Measurements from ENCODE around the gene SLC39A13.

GRCh38 chr11:47359586-47359985 is 48.8 kb upstream of the SLC39A13 start:
- TF ChIP-seq, protein P1, sequence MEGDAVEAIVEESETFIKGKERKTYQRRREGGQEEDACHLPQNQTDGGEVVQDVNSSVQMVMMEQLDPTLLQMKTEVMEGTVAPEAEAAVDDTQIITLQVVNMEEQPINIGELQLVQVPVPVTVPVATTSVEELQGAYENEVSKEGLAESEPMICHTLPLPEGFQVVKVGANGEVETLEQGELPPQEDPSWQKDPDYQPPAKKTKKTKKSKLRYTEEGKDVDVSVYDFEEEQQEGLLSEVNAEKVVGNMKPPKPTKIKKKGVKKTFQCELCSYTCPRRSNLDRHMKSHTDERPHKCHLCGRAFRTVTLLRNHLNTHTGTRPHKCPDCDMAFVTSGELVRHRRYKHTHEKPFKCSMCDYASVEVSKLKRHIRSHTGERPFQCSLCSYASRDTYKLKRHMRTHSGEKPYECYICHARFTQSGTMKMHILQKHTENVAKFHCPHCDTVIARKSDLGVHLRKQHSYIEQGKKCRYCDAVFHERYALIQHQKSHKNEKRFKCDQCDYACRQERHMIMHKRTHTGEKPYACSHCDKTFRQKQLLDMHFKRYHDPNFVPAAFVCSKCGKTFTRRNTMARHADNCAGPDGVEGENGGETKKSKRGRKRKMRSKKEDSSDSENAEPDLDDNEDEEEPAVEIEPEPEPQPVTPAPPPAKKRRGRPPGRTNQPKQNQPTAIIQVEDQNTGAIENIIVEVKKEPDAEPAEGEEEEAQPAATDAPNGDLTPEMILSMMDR (IDR thresholded peaks at IDR 0.05) = no peak
- TF ChIP-seq POLR2A (IDR thresholded peaks at IDR 0.05) (no peak), POLR2AphosphoS5 (IDR thresholded peaks at IDR 0.05) (no peak)

All from gastroesophageal sphincter (tissue), 3 donors.